GM21717 (cell line): ENCODE data around the gene RPS15A.

ENCODE experiments used
- ATAC-seq: cut with Tn5 transposase; IDR thresholded peaks from one replicate; pipeline ENCODE4 v1.9.1; 2021; ENCODE audit warnings: mild to moderate bottlenecking, moderate library complexity; ENCODE audit not compliant: unreplicated experiment

Gene RPS15A

DNA sequence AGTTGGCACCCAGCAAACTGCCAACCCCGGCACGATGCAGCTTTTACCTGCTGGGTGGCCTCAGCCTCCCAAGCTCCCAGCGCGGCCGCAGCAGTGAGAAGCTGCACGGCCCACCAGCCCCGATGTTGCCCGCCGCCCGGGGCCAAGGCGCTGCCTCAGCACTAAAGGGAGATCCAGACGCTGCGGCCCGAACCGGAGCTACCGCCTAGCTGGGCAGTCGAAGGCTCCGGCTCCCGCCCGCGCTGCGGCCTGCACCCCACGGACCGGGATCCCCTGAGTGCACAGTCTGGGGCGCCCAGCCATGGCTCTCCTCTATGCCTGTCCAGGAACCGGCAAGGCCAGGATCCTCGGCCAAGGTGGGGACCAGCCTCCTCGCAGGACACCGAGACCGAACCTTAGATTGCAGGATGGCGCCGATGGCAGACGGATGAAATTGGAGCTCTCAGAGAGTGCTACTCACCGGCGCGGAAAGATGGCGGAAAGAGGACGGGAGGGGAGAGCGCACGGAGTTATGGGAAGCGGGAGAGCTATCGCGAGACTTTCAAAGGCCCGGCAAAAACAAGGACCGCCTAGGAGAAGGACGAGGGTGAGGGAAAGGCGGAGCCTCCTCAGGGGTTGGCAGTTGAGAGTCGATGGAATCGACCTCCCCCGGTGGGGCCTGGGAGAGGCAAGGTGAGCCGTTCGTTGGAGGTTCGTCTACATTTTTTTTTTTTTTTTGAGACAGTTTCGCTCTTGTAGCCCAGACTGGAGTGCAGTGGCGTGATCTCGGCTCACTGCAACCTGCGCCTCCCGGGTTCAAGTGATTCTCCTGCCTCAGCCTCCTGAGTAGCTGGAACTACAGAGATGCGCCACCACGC, at the start of gene RPS15A:
TSS of gene RPS15A (minus strand) at position 485 of the 857 bp plus-strand sequence. CDS start 1,221 bp downstream, outside the sequence.
- peak; percentile 77 for ATAC-seq

DNA sequence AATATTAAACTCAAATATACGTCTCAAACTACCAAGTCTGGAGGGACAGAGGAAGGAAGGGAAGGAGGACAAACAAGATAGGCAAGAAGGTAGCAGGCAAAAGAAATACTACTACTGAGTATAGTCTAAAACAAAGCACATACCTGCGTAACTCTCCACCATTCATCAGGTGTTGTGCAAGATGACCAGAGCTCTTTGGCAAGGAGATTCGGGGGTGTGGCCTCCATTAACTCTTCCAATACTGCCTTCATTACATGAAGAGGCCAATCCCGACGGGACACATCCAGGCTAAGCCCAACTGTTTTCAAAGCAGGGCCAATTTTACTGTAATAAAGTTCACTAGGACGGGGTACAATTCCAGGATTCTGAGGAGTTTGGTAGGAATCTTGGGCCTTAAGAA, 49.4 kb upstream of the RPS15A start:
- no peak for ATAC-seq

DNA sequence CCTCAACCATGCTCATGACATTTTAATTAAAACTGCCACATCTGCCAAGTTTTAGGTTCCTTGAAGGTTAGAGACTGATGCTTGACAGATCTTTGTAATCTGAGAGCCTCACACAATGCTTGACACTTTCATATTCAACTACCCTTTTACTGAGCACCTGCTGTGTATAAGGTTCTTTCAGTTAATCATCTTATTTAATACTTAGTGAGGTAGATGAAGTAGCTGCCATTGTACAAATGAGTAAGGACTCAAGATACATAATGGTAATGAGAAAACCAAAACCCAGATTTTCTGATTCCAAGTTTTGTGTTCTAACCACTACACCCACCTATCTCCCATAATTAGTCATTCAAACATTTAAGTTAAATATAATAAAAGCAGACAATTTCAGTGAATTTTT, 46.6 kb upstream of the RPS15A start:
- ATAC-seq = no peak

DNA sequence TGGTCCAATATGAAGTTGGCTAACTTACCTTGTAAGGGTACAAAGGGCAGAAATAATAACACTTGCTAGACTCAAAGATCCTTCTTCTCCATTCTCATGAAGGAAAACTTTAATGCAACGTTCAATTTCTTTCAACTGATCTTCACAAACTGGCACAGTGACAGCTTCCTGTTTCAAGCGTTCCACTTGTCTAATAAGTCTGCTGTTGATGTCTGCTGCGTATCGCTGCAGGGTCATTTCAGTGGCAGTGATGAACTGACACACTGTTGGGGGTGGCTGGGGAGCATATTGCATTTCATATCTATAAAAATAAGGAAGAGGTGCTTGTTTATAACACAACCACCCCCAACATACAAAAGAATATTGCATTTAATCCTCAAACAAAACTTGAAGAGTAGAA, 44.7 kb upstream of the RPS15A start:
- no peak for ATAC-seq

DNA sequence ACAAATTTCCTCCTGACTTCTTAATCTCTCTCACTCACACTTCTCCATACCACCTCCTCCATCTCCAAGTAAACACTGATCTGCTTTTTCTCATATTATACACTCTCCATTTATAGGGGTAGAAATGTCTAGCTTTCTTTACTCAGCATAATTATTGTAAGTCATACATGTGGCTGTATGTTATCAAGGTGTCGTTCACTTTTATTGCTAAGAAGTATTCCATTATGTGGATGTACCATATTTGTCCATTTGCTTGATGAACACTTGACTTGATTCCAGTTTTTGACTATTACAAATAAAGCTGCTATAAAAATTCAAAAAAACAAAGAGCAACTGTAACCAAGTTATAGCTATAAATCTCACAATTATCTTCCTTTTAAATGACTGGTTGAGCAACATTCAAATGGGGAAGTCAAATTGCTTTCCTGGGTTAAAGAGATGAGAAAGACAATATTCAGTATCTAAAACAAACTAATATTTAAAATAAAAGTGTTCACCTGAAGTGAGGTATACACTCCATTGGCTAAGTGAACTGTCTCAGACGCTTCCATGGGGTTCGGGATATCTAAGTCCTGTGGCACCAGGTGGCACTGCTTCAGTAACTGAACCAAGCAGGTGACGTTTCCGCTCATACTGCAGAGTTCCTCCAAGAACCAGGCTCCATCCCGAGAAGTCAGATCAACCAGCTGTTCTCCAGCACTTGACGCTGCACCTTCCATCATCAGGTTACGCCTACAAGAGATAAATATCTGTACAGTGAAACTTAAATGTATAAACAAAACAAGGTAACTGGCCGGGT, 43.8 kb upstream of the RPS15A start:
- ATAC-seq = no peak

GRCh38 chr16:18832613-18833012, 42.5 kb upstream of the RPS15A start:
- ATAC-seq = no peak

DNA sequence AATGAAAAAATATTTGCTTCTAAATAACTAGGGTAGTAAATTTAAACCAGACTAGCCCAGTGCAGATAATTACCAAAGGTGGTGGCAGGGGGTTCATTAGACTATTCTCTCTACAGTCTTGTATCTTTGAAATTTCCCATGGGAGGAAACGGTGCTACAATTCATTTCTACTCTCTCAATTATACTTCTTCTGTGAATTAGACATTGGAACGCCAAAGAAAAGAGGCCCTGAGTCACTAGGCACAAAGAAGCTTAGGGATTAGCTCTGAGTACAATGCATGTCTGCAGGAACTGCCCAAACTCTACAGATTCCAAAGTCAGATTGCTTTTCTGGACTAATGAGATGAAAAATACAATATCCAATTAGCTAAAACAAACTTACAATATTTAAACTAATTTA, 41.9 kb upstream of the RPS15A start:
- no peak for ATAC-seq

GRCh38 chr16:18829251-18829650, 39.1 kb upstream of the RPS15A start:
- ATAC-seq = no peak

DNA sequence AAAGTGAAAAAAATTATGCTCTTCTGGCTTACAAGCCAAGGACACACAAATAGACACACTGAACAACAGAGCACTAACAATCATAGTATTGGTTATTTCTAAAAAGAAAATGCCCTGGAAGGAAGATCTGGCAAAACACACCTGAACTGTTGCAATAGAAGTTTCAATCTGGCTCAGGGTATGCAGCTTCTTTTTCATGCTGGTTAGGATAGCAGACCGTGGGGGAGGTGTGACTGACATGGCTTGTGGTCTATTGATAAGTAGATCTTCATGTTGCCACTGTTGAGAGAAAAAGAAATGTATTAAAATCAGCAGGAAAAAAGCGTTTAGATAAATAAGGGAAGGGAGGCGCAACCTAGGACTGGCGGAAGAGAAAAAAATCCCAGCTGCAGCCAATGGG, 37.8 kb upstream of the RPS15A start:
- ATAC-seq = no peak

GRCh38 chr16:18816286-18816685, 26.2 kb upstream of the RPS15A start:
- no peak for ATAC-seq

DNA sequence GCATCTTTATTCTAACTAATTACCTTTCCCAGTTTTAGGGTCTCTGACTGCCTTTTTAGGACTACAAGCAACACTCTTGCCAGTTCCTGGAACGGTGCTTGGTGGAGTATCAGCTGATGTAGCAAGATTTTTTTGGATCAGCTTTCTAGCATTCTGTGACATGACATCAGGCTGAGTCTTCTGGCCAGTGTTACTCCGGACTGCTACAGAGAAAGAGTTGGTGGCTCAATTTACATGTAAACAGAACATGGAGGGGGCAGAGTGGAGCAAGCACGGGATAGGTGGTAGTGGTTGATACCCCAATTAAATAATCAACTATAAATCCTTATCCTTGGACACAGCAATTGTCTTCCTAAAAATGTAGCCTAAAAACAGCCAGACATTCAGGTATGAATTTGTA, 21.8 kb upstream of the RPS15A start:
- no peak for ATAC-seq

GRCh38 chr16:18809165-18809564, 19.0 kb upstream of the RPS15A start:
- ATAC-seq = no peak

DNA sequence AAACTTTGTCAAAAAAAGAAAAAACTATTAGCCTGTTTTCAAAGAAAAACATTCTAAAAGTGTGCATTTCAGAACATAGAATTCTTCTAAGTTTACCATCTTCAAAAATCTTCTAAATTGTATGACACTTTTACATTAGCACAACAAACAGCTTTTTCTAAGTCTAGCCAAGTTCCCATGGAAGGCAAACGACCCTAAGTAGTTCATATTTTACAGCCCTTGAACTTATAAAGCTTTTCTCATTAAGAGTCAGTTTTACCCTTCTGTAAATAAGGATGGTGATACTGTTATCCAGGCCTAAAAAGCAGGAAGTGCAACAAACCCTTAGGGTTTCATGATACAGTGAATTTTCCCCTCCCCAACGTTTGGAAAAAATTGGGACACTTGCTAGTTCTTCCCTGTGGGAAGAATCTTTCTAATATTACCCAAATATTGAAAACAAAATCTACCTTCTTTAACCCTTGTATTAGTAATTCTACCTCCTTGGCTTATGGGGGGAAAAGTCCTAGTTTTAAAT, 15.2 kb upstream of the RPS15A start:
- ATAC-seq = no peak

GRCh38 chr16:18804540-18804939, 14.4 kb upstream of the RPS15A start:
- ATAC-seq = no peak

- ATAC-seq = no peak
These were observed 13.7 kb upstream of the RPS15A start for GRCh38 chr16:18803569-18804462.

GRCh38 chr16:18802767-18803343, 12.7 kb upstream of the RPS15A start:
- ATAC-seq = no peak

- ATAC-seq = peak; percentile 95
These were observed 11.2 kb upstream of the RPS15A start, which contains the start of gene ARL6IP1 for GRCh38 chr16:18801145-18801972. Gene ARL6IP1 (minus strand): TSS chr16:18801549. CDS start chr16:18801466, 83 bp downstream.

DNA sequence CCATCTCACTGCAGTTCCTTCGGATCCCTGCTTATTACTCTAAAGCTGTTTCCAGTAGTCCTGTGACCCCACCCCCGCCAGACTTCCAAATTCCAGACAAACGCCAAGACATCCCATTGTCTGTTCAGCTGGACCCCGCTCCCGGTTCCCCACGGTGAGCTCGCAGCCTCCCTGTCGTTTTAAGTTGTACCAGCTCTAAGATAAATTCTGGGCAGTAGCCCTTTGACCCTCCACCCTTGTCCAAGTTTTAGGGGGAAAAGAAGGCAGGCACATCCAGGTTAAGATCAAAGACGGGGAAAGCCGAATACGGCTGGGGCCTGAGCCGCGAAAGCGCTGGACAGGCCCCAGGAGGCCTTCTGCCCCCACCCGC, 10.6 kb upstream of the RPS15A start:
- no peak for ATAC-seq

GRCh38 chr16:18800293-18800692, 10.2 kb upstream of the RPS15A start:
- no peak for ATAC-seq

DNA sequence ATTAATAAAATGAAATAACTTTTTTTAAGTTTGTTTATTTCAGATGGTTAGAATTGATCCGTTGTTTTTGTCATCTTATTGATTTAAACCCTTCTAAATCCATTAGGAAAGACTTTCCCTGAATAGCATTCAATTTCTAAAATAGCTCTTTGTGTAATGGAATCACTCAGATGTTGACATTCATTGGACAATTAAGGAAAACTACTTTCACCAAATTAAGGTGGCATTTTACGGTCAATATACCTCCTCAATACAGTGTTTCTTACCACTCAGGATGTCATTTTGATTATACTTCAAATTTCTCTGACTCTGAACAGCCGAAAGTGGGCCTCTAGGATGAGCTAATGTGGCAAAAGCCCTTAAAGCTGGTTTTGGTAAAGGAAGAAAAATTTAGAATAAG, 9.4 kb upstream of the RPS15A start:
- no peak for ATAC-seq
